GM04504 (cell line): ENCODE results near the gene FHL1.
"Not testable (repeated sequence)": the region's sequence is repeated elsewhere in the genome, so short reads cannot be mapped to it uniquely, and the experiment has no call there.

ENCODE experiments used
- DNase-seq: peaks from one replicate; pipeline ENCODE4 v3.0.0-alpha.2; 2012; ENCODE audit warnings: low read depth

The FHL1 gene

GRCh38 chrX:136209016-136209738 is 61.8 kb downstream of the FHL1 start:
- DNase-seq = no peak

GRCh38 chrX:136209751-136210150 is 62.4 kb downstream of the FHL1 start:
- DNase-seq = no peak

DNA sequence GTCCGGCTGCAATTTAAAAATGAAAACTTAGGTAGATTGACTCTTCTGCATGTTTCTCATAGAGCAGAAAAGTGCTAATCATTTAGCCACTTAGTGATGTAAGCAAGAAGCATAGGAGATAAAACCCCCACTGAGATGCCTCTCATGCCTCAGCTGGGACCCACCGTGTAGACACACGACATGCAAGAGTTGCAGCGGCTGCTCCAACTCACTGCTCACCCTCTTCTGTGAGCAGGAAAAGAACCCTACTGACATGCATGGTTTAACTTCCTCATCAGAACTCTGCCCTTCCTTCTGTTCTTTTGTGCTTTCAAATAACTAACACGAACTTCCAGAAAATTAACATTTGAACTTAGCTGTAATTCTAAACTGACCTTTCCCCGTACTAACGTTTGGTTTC is 62.9 kb downstream of the FHL1 start:
- no peak for DNase-seq

- no peak for DNase-seq
Measured at GRCh38 chrX:136210806-136211205, 63.5 kb downstream of the FHL1 start.

GRCh38 chrX:136211766-136212556 is 64.6 kb downstream of the FHL1 start:
- no peak for DNase-seq

- no peak for DNase-seq
Measured at GRCh38 chrX:136212557-136213111, 65.3 kb downstream of the FHL1 start.

GRCh38 chrX:136214551-136214950 is 67.2 kb downstream of the FHL1 start:
- DNase-seq = peak; percentile 68

DNA sequence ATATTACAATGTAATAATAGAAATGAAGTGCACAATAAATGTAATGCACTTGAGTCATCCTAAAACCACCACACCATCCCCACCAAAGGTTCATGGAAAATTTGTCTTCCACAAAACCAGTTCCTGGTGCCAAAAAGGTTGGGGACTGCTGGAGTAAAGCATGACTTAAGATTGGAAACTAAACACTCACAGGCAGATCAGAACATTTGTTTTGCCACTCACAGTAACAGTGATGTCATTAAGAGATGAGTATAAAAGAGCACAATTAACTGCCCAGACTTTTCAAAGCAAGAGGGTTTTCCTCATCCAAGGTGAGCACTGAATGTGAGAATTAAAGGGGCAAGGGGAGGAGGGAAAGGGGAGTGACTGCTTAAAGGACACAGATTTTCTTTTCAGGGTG is 68.2 kb downstream of the FHL1 start:
- no peak for DNase-seq

DNA sequence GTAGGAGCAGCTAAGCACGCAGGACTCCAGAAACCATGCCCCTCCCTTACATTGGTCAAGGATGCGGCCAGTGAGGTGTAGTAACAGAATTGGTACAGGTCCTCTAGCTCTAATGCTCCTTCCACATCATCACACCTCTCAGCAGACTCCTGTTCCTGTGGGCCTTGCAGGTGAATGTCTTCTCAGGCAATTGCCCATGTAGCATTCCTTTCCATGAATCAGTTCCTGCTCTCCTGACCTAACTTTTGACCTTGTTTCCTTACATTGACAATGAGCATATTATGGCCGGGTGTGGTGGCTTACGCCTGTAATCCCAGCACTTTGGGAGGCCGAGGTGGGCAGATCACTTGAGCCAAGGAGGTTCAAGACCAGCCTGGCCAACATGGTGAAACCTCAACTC is 72.6 kb downstream of the FHL1 start:
- DNase-seq = no peak

DNA sequence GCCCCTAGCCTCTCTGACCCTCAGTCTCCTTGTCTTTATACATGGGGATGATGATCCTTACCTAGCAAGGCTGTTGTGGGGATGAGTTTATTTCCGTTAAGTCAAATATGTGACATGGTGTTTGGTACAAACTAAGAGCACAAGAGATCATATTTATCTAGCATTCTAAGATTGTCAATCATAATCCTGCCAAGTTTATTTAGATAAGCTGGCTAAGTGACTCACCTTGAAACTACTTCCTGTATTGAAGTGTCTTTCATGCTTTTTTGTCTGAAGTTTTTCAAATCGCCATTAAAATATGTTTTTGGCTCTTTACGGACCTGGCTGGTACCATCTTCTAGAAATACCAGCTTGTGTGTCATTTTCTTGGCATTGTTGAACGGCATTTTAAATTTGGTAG is 73.2 kb downstream of the FHL1 start:
- DNase-seq = no peak

DNA sequence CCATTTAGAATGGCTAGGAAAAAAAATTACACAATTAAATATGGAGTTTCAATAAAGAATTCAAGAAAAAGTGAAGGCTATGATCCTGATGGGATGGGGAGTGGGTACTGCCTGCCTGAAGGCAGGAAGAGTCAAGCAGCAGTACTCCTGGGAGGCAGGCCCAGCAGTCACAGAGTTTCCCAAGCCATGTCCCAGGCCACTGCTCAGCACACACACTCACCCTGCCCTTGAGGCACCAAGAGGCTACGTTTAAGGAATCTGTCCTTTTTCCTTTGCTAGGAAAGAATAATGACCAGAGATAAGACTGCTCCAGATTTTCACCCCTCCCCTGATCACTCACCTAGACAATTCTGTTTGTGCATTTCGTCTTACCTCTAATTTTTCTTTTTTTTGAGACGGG is 73.6 kb downstream of the FHL1 start:
- DNase-seq = no peak

GRCh38 chrX:136221851-136222513 is 74.6 kb downstream of the FHL1 start:
- no peak for DNase-seq

DNA sequence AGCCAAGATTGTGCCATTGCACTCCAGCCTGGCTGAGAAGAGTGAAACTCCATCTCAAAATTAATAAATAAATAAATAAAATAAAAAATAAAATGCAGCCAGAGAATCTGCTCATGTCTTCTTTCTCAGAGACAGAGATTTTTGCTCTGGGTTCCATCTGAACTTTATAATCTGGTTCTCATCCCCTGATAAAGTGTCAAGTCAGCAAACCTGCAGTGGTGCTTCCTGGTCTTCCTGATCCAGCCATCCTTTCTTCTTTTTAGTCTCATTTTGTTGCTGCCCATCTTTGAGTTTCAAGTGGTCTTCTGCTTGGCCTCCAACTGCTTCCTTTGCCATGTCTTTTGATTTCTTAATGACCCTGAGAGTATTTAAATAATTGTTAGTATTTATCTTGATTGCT is 79.7 kb downstream of the FHL1 start:
- DNase-seq = no peak

DNA sequence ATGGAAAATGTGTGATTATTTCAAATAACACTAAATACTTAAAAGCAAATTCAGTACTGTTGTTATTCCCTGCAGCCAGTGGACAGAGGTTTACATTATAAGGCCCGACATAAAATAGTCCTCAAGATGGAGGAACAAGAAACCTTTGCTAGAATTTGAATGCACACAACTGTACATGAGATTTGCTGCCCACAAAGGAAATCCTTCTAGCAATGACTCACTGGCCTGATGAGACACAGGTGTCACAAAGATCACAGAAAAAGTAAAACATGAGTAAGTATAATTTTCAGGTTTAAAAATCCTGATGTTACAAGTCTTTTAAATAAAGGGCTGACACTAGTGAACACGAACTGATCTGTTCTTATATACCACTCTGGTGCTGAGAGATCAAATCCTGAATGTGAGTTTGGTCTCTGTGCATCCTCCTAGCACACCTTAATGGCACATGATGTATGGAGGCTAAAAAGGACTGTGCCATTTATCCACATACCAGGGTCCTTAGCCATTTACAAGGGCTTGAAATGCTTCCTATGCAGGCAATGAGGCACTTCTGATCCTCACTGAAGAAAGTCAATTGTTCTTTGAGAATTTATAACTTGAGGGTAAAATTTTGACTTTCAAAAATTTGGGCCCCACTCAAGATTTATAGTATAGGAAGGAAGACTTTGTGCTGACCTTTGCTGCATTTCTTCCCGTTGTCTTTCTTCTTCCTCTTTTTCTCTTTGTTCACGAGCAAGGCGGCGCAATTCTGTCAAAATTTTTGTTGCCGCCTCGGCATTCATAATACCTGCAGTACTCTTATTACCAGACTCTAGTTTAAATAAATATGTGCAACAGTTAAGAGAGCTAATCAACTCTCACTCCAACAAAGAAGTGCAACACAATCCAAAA is 80.9 kb downstream of the FHL1 start:
- no peak for DNase-seq

DNA sequence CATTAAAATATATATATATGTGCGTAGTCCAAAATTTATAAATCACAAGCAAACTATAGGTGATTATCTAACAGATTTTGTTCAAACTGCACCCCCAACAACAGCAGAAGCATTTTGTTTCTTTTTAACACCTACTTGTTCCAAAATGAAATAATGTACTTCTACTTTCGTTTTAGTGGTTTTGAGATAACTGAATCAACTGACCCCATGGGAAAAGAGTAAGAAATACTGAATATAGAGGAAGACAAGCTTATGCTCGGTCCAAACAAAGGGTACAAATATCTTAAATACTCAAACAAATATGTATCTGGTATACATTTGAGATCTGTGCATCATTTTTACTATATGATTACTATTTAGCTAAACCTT is 81.5 kb downstream of the FHL1 start:
- no peak for DNase-seq

GRCh38 chrX:136237074-136237473 is 89.7 kb downstream of the FHL1 start:
- no peak for DNase-seq

DNA sequence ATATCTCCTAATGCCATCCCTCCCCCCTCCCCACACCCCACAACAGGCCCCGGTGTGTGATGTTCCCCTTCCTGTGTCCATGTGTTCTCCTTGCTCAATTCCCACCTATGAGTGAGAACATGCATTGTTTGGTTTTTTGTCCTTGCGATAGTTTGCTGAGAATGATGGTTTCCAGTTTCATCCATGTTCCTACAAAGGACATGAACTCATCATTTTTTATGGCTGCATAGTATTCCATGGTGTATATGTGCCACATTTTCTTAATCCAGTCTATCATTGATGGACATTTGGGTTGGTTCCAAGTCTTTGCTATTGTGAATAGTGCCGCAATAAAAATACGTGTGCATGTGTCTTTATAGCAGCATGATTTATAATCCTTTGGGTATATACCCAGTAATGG is 90.5 kb downstream of the FHL1 start:
- DNase-seq = not testable (repeated sequence)

DNA sequence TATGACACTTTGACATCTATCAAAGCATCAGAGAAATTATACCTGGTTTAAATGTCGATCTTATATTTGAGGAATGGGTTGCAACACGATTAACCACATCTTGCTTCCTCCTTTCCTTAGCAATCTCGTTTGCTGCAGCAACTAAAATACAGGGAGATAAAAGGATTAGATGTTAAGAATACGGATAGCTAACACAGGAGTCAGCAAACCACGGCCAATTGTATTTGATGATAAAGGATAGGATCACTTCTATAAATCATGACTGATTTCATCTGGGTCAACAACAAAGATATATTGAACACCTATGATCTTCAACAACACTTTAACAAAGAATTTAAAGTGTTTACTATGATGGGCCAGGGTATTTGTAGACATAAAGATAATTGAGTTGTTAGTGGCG is 98.9 kb downstream of the FHL1 start:
- no peak for DNase-seq

- no peak for DNase-seq
Measured at GRCh38 chrX:136250191-136251040, 103.1 kb downstream of the FHL1 start.

- no peak for DNase-seq
Measured at GRCh38 chrX:136251041-136251991, 104.0 kb downstream of the FHL1 start, which contains the start of gene MAP7D3. TSS of gene MAP7D3 (minus strand) at chrX:136251400. CDS start at chrX:136251358, 42 bp downstream.
